CD14-positive monocyte (primary cell): ENCODE data around the gene GRID1. TPM values are rescaled to one million over a fixed set of nuclear protein-coding genes. Genes with fewer than 3 reads are reported as not detected.

Source experiments
- DNase-seq, 3 donors: peaks; one replicate each; pipeline ENCODE4 v3.0.0-alpha.2; 2011 to 2022
- H2AFZ ChIP-seq: 2 replicates; pipeline ENCODE4 v1.6.0; 2012; ENCODE audit warnings: mild to moderate bottlenecking, low read depth, low read length, inconsistent platforms; ENCODE audit not compliant: insufficient read depth, poor library complexity, severe bottlenecking
- H3K27ac ChIP-seq, 2 donors: 1 replicate in 1 of 2; 2 replicates in 1 of 2; pipeline ENCODE4 v1.5.1; 2012 to 2013; ENCODE audit warnings: low read length in 2 of 2, control low read depth in 1 of 2, inconsistent platforms in 1 of 2, low read depth in 1 of 2, mild to moderate bottlenecking in 1 of 2
- H3K27me3 ChIP-seq, 2 donors: one replicate each; pipeline versions ENCODE4 v1.6.0 to v1.6.1; 2011 to 2013; ENCODE audit warnings: low read length in 2 of 2; ENCODE audit not compliant: control insufficient read depth in 2 of 2, insufficient read depth in 2 of 2
- H3K36me3 ChIP-seq, 2 donors: replicated peaks in 1 of 2; 1 replicate in 1 of 2; 2 replicates in 1 of 2; pipeline versions ENCODE4 v1.5.1 to v1.6.1; 2012 to 2013; ENCODE audit warnings: low read length in 2 of 2, control low read depth in 1 of 2, inconsistent platforms in 1 of 2, mild to moderate bottlenecking in 1 of 2; ENCODE audit not compliant: insufficient read depth in 2 of 2, control insufficient read depth in 1 of 2
- H3K4me1 ChIP-seq, 2 donors: 1 replicate in 1 of 2; 2 replicates in 1 of 2; pipeline versions ENCODE4 v1.5.1 to v1.6.1; 2012 to 2013; ENCODE audit warnings: low read length in 2 of 2, control low read depth in 1 of 2, inconsistent platforms in 1 of 2, mild to moderate bottlenecking in 1 of 2, moderate library complexity in 1 of 2; ENCODE audit not compliant: insufficient read depth in 2 of 2, control insufficient read depth in 1 of 2
- H3K4me2 ChIP-seq: replicated peaks from 2 replicates; pipeline ENCODE3; 2012; ENCODE audit warnings: low read length, moderate library complexity, mild to moderate bottlenecking; ENCODE audit not compliant: poor library complexity, severe bottlenecking; ENCODE audit errors: extremely low read depth
- H3K4me3 ChIP-seq, 3 experiments: fragments of 200-600 bp in 1 of 3; sonication (generic) in 1 of 3; replicated peaks in 1 of 3; 1 replicate in 2 of 3; 2 replicates in 1 of 3; pipeline ENCODE4 v1.5.1; 2011 to 2013; ENCODE audit warnings: low read length in 3 of 3, mild to moderate bottlenecking in 3 of 3, control low read depth in 2 of 3, low read depth in 2 of 3, inconsistent platforms in 1 of 3, moderate library complexity in 1 of 3
- H3K79me2 ChIP-seq: 2 replicates; pipeline ENCODE4 v1.6.0; 2012; ENCODE audit warnings: mild to moderate bottlenecking, control low read depth, inconsistent platforms, low read length, moderate library complexity; ENCODE audit not compliant: insufficient read depth
- H3K9ac ChIP-seq: 2 replicates; pipeline ENCODE4 v1.6.0; 2017; ENCODE audit warnings: low read length, mild to moderate bottlenecking; ENCODE audit not compliant: insufficient read depth, poor library complexity, severe bottlenecking
- H3K9me3 ChIP-seq, 2 donors: replicated peaks in 1 of 2; 1 replicate in 1 of 2; 2 replicates in 1 of 2; pipeline versions ENCODE4 v1.5.1 to v1.6.1; 2012 to 2013; ENCODE audit warnings: low read length in 2 of 2, control low read depth in 1 of 2; ENCODE audit not compliant: control insufficient read depth in 1 of 2, insufficient read depth in 1 of 2
- H4K20me1 ChIP-seq: 2 replicates; pipeline ENCODE4 v1.6.0; 2012; ENCODE audit warnings: mild to moderate bottlenecking, low read length, control low read depth, moderate library complexity; ENCODE audit not compliant: insufficient read depth
- H3K27ac Mint-ChIP-seq, 7 donors: one replicate each; pipeline ENCODE4 v1.8.0; 2020; ENCODE audit warnings: mild to moderate bottlenecking in 7 of 7, mixed read lengths in 7 of 7, moderate library complexity in 6 of 7, inconsistent platforms in 2 of 7
- H3K27me3 Mint-ChIP-seq, 3 donors: one replicate each; pipeline ENCODE4 v1.8.0; 2021 to 2022; ENCODE audit warnings: low read depth in 3 of 3, mild to moderate bottlenecking in 3 of 3, mixed read lengths in 3 of 3, moderate library complexity in 3 of 3, inconsistent platforms in 1 of 3
- H3K36me3 Mint-ChIP-seq, 2 donors: one replicate each; pipeline ENCODE4 v1.8.0; 2020; ENCODE audit warnings: mixed read lengths in 2 of 2, inconsistent platforms in 1 of 2, mild to moderate bottlenecking in 1 of 2
- H3K4me1 Mint-ChIP-seq: one replicate; pipeline ENCODE4 v1.8.0; 2020; ENCODE audit warnings: mild to moderate bottlenecking, mixed read lengths
- H3K4me3 Mint-ChIP-seq, 2 donors: one replicate each; pipeline ENCODE4 v1.8.0; 2020; ENCODE audit warnings: mild to moderate bottlenecking in 2 of 2, mixed read lengths in 2 of 2, moderate library complexity in 1 of 2
- H3K9me3 Mint-ChIP-seq, 7 donors: one replicate each; pipeline ENCODE4 v1.8.0; 2020 to 2022; ENCODE audit warnings: mixed read lengths in 7 of 7, mild to moderate bottlenecking in 6 of 7, moderate library complexity in 6 of 7, inconsistent platforms in 2 of 7
- CTCF ChIP-seq: fragments of 200-600 bp; IDR thresholded peaks from one replicate; pipeline ENCODE4 v1.8.0; 2022; ENCODE audit warnings: antibody characterized with exemption, mild to moderate bottlenecking
- WGBS: methylation state at CpG from one replicate; pipeline ENCODE4 v1.1.5; 2013; ENCODE audit warnings: missing lambda C conversion rate; ENCODE audit not compliant: insufficient coverage; 5-methylcytosine and 5-hydroxymethylcytosine counted together
- intact Hi-C, 2 donors: fragments of 100-400 bp; cut with micrococcal nuclease; formaldehyde crosslinking; loops; one replicate each; pipeline versions ENCODE4 v1.15.0 to v1.15.1; 2023
- polyA plus RNA-seq, 3 donors: library from polyadenylated mRNA; depleted of rRNA in 1 of 3; unstranded in 2 of 3; stranded (reverse) in 1 of 3; fragments of 300-500 nt in 2 of 3; fragments of >200 nt in 1 of 3; fragmentation: Illumina TruSeq in 2 of 3; gene quantifications; 1 replicate in 2 of 3; 2 replicates in 1 of 3; pipeline ENCODE4 v1.2.3, GENCODE V29; 2012 to 2021

GRID1 gene
- polyA plus RNA-seq, 3 donors, result not detected

GRCh38 chr10:85864868-85865526 lies 501.6 kb downstream of the GRID1 start:
- Histone ChIP-seq H3K4me1 (no peaks in the 10 kb centered on the region), H3K27ac (no peak overlapping the region), H4K20me1 (no peaks in the 10 kb centered on the region), H3K36me3 (no peaks in the 10 kb centered on the region), H3K27me3 (no peaks in the 10 kb centered on the region), H3K4me3 (no peak overlapping the region), H3K9ac (no peak overlapping the region), H3K79me2 (no peaks in the 10 kb centered on the region), H3K9me3 (no peaks in the 10 kb centered on the region), H2AFZ (no peak overlapping the region), H3K4me2 (no peak overlapping the region)
- no CpG with 5 or more reads among the region's 3 CpGs for WGBS
- no peak overlapping the region for H3K4me3 Mint-ChIP-seq
- intact Hi-C loops, result no loop called here
- no peak for DNase-seq
- H3K4me1 Mint-ChIP-seq, result no peaks in the 10 kb centered on the region
- H3K27me3 Mint-ChIP-seq, result peaks cover 0 to 4% (median under 1%) of the 10 kb centered on the region in 3 donors
- H3K27ac Mint-ChIP-seq, result no peak overlapping the region
- H3K36me3 Mint-ChIP-seq, result no peaks in the 10 kb centered on the region
- H3K9me3 Mint-ChIP-seq, result peaks cover 0 to 13% (median 0%) of the 10 kb centered on the region in 7 donors
- no peak for TF ChIP-seq CTCF

- Mint-ChIP-seq H3K4me3 (no peak overlapping the region), H3K27me3 (peaks cover 0 to 4% (median 0%) of the 10 kb centered on the region in 3 donors), H3K4me1 (no peaks in the 10 kb centered on the region), H3K9me3 (peaks cover 0 to 13% (median 2%) of the 10 kb centered on the region in 7 donors), H3K36me3 (no peaks in the 10 kb centered on the region), H3K27ac (peak overlapping the region in 1 of 7 donors; percentile 58)
- Histone ChIP-seq H3K4me2 (no peak overlapping the region), H4K20me1 (no peaks in the 10 kb centered on the region), H3K4me3 (no peak overlapping the region), H3K27ac (no peak overlapping the region), H3K79me2 (no peaks in the 10 kb centered on the region), H3K9me3 (no peaks in the 10 kb centered on the region), H2AFZ (no peak overlapping the region), H3K9ac (no peak overlapping the region), H3K4me1 (no peaks in the 10 kb centered on the region), H3K36me3 (no peaks in the 10 kb centered on the region), H3K27me3 (no peaks in the 10 kb centered on the region)
- no peak for DNase-seq
- TF ChIP-seq CTCF, result no peak
- WGBS, result 94% methylated on average over 3 of the region's 5 CpGs
- intact Hi-C loops, result no loop called here
Measured at GRCh38 chr10:85864173-85864549, 502.4 kb downstream of the GRID1 start.
